GM18499 (cell line): ENCODE results near the gene FOXRED2.
"Not testable (repeated sequence)": the region's sequence is repeated elsewhere in the genome, so short reads cannot be mapped to it uniquely, and the experiment has no call there.

Experiments used
- ATAC-seq: cut with Tn5 transposase; IDR thresholded peaks from one replicate; pipeline ENCODE4 v1.9.1; 2021; ENCODE audit warnings: moderate number of reproducible peaks; ENCODE audit not compliant: insufficient read depth, unreplicated experiment

Gene FOXRED2

DNA sequence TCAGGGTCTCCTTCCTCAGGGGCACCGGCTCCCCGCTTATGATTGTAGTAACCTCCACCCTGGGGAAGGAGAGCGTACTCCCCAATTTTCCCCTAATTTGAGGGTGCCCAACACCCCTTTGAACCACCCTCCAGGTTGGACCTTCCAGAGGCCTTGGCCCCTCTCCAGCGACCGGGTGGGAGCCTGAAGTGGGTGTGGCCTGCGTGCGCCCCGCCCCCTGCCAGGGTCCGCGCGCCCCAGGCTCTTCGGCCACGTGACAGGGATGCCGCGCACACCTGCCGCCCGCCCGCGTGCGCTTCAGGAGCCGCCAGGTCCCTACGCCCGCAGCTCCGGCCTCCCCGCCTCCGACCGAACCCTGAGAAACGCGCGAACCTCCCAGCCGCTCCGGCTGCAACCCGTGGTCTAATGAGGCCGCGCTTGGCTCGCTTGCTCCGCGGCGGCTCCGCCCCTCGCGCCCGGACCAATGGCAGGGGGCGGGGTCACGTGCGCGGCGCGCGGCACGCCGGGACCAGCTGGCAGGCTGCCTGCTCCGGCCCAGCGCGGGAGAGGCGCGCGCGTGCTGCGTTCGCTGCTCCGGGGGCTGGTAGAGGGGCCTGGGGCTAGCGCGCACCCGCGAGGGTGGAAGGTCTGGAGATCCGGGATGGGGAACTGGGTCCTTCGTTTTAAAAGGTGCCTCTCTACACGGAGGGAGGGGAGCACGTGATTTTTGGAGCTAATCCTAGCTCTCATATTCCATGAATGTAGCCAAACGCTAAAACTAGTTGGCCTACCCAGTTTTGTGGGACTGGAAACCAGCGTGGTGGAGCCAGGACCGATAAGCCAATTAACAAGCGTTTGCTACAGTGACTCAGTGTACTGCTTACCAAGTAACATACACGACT, at the start of gene FOXRED2:
Gene FOXRED2 (minus strand): TSS at position 404 of the 881 bp plus-strand sequence. CDS start 618 bp downstream, outside the sequence.
- no peak for ATAC-seq

GRCh38 chr22:36554098-36554497, 47.3 kb upstream of the FOXRED2 start:
- no peak for ATAC-seq

DNA sequence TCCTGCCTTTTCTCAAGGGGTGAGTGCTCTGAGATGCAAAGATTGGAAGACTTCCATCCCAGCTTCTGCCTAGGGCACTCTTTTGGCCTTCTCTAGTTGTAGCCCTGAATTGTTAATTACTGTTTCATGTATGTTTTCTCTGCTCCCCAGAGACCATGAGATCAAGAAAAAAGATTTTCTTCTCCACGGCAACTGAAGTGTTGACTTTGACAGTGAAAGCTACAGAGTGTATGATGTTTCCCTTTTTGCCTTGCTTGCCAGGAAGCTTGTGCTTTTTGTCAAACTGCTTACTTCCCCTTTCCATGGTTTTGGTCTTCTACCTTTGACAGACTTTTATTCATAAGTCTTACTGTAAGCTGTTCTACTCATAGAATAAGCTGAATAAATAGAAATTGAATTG, 45.4 kb upstream of the FOXRED2 start:
- ATAC-seq, result no peak

DNA sequence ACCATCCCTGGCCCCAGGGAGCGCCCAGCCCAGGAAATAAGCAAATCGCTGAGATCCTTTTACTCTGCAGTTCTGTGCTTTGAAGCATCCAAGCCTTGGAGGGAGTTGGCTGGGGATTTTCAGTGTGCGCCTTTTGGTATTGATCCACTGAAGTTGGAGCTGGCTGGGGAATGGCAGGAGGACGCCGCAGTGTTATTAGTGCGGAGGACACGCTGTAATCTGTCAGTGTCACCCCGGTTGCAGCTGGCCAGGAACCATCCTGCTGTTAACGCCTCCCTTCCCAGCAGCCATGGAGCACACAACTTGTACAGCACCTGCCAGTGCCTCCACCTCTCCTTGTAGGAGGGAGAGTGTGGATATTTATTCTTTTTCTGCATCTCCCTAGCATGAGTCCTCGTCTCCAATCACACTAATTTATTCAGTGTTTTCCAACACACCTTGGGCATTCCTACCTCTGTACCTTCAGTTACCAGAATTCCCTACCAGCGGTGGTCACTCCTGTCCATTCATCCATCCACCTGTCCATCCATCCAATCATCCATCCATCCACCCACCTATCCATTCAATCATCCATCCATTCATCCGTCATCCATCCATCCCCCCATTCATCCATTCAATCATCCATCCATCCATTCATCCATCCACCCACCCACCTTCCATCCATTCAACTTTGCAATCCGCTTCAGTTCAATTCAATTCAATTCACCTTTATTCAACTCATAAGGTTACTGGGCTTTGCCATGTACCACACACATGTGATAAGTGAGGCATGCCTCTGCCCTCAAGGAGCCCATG, 44.1 kb upstream of the FOXRED2 start:
- no peak for ATAC-seq

- no peak for ATAC-seq
These were observed 42.2 kb upstream of the FOXRED2 start for GRCh38 chr22:36549033-36549432.

DNA sequence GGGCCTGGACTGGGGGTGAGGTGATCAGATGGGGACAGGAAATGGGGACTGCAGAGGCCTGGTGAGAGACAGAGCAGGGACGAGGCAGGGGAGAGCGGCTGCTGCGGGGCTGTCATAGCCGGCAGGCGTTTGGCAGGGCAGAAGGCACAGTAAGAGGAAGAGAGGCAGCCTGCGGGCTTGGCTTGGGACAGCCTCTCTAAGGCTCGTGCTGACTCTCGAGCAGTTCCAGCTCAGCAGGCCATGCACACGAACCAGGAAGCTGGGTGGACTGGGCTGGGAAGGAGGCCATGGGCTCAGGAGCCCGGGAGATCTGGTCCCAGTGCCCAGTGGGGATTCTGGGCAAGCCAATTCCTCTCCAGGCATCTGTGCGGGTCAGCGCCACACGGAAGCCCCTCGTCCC, 41.8 kb upstream of the FOXRED2 start:
- ATAC-seq, result no peak

GRCh38 chr22:36546932-36547331, 40.1 kb upstream of the FOXRED2 start:
- no peak for ATAC-seq

DNA sequence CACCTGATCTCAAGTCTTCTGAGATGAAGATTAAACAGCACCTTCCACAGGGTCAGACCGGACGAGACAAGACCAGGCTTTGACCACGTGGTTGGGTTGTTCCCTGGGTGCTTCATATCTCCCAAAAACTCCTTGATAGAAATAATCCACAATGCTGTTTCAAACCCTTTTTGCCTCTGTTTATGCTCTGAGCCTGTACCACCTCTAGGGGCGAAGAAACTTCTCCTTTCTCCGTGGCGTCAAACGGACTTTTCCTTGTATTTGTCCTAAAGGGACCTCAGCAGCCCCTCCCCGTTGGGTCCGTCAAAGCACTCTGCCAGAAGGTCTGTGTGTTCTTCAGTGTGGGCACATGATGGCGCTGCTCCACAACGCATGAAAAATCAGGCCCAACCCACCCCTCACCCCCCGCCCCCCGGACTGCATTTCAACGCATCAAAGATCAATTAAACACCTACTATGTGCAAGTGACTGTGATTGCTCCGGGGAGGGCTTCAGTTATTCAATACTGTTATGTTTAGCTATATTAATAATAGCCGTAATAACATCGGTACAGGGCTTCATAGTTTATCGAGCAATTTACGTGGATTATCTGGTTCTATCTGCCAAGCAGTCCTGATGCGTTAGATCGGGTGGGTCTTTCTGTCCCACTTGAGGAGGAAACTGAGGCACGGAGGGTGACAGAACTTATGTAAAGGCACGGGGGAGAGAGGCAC, 39.4 kb upstream of the FOXRED2 start:
- no peak for ATAC-seq

DNA sequence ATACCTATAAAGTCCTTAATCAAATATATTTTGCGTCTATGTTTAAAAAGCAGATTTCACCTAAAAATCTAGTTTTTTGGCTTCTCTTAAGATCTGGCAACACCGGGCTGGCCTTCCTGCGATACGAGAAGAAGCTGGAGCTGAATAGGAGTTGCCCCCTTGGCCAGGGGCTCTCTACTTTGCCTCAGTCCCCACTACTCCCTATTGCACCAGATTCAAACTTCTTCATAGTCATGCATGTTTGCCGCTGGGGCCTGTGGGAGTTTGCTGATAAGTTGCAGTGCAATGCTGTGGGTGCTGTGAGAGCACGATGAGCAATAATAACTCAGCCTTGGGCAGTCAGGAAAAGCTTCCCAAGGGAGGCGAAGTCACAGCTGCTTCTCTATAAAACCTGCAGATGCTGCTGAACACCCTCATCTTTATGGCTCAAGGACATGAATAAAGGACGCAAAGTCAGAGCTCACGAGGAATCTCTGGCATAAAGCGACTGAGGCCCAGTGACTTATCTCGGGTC, 37.3 kb upstream of the FOXRED2 start:
- no peak for ATAC-seq

- no peak for ATAC-seq
These were observed 35.1 kb upstream of the FOXRED2 start for GRCh38 chr22:36541831-36542411.

GRCh38 chr22:36540867-36541642, 34.2 kb upstream of the FOXRED2 start:
- ATAC-seq, result no peak

GRCh38 chr22:36538529-36538928, 31.7 kb upstream of the FOXRED2 start:
- no peak for ATAC-seq

- no peak for ATAC-seq
These were observed 29.9 kb upstream of the FOXRED2 start for GRCh38 chr22:36536717-36537116.

DNA sequence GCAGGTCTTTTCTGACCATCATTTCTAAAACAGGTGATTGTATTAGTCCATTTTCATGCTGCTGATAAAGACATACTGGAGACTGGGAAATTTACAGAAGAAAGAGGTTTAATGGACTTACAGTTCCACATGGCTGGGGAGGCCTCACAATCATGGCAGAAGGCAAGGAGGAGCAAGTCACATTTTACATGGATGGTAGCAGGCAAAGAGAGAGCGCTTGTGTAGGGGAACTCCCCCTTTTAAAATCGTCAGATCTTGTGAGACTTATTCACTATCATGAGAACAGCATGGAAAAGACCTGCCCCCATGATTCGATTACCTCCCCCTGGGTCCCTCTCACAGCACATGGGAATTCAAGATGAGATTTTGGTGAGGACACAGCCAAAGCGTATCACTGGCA, 26.5 kb upstream of the FOXRED2 start:
- not testable (repeated sequence) for ATAC-seq

DNA sequence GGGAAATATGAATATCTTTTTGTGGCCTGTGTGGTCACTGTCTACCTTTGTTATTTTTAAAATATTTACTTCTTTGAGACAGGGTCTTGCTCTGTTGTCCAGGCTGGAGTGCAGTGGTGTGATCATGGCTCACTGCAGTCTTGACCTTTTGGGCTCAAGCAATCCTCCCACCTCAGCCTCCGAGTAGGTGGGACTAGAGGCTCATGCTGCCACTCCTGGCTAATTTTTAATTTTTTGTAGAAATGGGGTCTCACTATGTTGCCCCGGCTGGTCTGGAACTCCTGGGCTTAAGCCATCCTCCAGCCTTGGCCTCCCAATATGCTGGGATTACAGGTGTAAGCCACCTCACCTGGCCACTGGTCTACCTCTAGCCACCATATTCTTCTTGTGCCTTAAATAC, 25.6 kb upstream of the FOXRED2 start:
- ATAC-seq, result no peak

- peak; percentile 93 for ATAC-seq
These were observed 22.2 kb upstream of the FOXRED2 start, which contains the start of gene EIF3D for GRCh38 chr22:36528795-36529751. Gene EIF3D, minus strand, starts transcription at chr22:36529166. Its CDS starts 3,045 bp downstream, at chr22:36526121.

GRCh38 chr22:36528341-36528740, 21.5 kb upstream of the FOXRED2 start:
- no peak for ATAC-seq

DNA sequence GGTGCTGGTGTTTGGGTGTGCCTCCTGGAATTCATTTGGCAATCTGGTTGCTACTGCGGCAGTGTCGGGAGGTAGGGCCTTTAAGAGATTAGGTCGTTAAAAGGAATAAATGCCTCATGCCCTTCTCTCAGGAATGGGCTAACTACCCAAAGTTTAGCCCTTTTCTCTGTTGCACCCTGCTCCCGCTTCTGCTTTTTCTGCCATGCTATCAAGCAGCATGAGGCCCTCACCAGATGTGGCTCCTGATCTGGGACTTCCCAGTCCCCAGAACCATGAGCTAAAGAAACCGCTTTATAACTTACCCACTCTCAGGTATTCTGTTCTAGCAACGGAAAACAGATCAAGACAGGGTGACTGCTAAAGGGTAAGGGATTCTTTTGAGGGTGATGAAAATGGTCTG, 15.8 kb upstream of the FOXRED2 start:
- ATAC-seq, result no peak
